Hepatic stellate cell (primary cell): Measurements from ENCODE around the gene REPS1.

Experiments
- DNase-seq: peaks from one replicate; pipeline ENCODE4 v3.0.0; 2011; ENCODE audit warnings: low spot score

Gene REPS1

GRCh38 chr6:138926579-138926978 lies 61.5 kb downstream of the REPS1 start:
- no peak for DNase-seq

- DNase-seq = no peak
Measured at GRCh38 chr6:138925806-138926205, 62.2 kb downstream of the REPS1 start.

GRCh38 chr6:138923561-138923960 lies 64.5 kb downstream of the REPS1 start:
- no peak for DNase-seq

- DNase-seq = no peak
Measured at GRCh38 chr6:138920906-138921305, 67.1 kb downstream of the REPS1 start.

GRCh38 chr6:138914701-138915100 lies 73.4 kb downstream of the REPS1 start:
- no peak for DNase-seq

GRCh38 chr6:138912308-138912707 lies 75.7 kb downstream of the REPS1 start:
- DNase-seq = no peak

GRCh38 chr6:138909975-138910374 lies 78.1 kb downstream of the REPS1 start:
- DNase-seq = no peak

GRCh38 chr6:138909511-138909910 lies 78.5 kb downstream of the REPS1 start:
- no peak for DNase-seq

- no peak for DNase-seq
Measured at GRCh38 chr6:138907167-138907566, 80.9 kb downstream of the REPS1 start.

- DNase-seq = no peak
Measured at GRCh38 chr6:138897031-138897430, 91.0 kb downstream of the REPS1 start.

GRCh38 chr6:138896104-138896756 lies 91.8 kb downstream of the REPS1 start:
- no peak for DNase-seq

GRCh38 chr6:138891255-138891986 lies 96.6 kb downstream of the REPS1 start:
- DNase-seq = no peak

- DNase-seq = no peak
Measured at GRCh38 chr6:138885156-138885819, 102.8 kb downstream of the REPS1 start.

- no peak for DNase-seq
Measured at GRCh38 chr6:138882369-138883017, 105.6 kb downstream of the REPS1 start.

- DNase-seq = no peak
Measured at GRCh38 chr6:138873191-138873590, 114.9 kb downstream of the REPS1 start.

GRCh38 chr6:138869398-138869797 lies 118.7 kb downstream of the REPS1 start:
- no peak for DNase-seq

- no peak for DNase-seq
Measured at GRCh38 chr6:138868181-138868580, 119.9 kb downstream of the REPS1 start.

- DNase-seq = no peak
Measured at GRCh38 chr6:138865480-138866109, 122.5 kb downstream of the REPS1 start.

GRCh38 chr6:138864343-138864890 lies 123.6 kb downstream of the REPS1 start:
- DNase-seq = peak; percentile 19

GRCh38 chr6:138863321-138863720 lies 124.7 kb downstream of the REPS1 start:
- DNase-seq = no peak

- no peak for DNase-seq
Measured at GRCh38 chr6:138862456-138862855, 125.6 kb downstream of the REPS1 start.

- DNase-seq = no peak
Measured at GRCh38 chr6:138857775-138858174, 130.3 kb downstream of the REPS1 start.
